Aorta (tissue), 5 donors: ENCODE data around the gene PAQR4. TPM values are rescaled to one million over a fixed set of nuclear protein-coding genes. Genes with fewer than 3 reads are reported as not detected.

Experiments
- ATAC-seq: fragments of 200-7000 bp; cut with Tn5 transposase; one replicate; pipeline ENCODE4 v1.9.1; 2022; ENCODE audit warnings: moderate library complexity; ENCODE audit not compliant: low FRiP score
- DNase-seq, 2 donors: peaks; one replicate each; pipeline ENCODE4 v3.0.0-alpha.2; 2020
- H3K27ac ChIP-seq, 2 donors: one replicate each; pipeline ENCODE4 v1.5.1; 2013; ENCODE audit warnings: low read length in 2 of 2, mild to moderate bottlenecking in 2 of 2, moderate library complexity in 2 of 2, control low read depth in 1 of 2, inconsistent platforms in 1 of 2, low read depth in 1 of 2
- H3K27me3 ChIP-seq, 2 donors: one replicate each; pipeline ENCODE4 v1.6.1; 2013; ENCODE audit warnings: control low read depth in 1 of 2, low read length in 1 of 2, mild to moderate bottlenecking in 1 of 2, moderate library complexity in 1 of 2; ENCODE audit not compliant: insufficient read depth in 2 of 2, control insufficient read depth in 1 of 2
- H3K36me3 ChIP-seq, 2 donors: one replicate each; pipeline ENCODE4 v1.6.1; 2013; ENCODE audit warnings: control low read depth in 1 of 2, low read length in 1 of 2, mild to moderate bottlenecking in 1 of 2; ENCODE audit not compliant: insufficient read depth in 2 of 2, control insufficient read depth in 1 of 2
- H3K4me1 ChIP-seq, 2 donors: one replicate each; pipeline ENCODE4 v1.6.1; 2013; ENCODE audit warnings: low read length in 2 of 2, control low read depth in 1 of 2, mild to moderate bottlenecking in 1 of 2, moderate library complexity in 1 of 2; ENCODE audit not compliant: insufficient read depth in 2 of 2, control insufficient read depth in 1 of 2
- H3K4me3 ChIP-seq, 2 donors: one replicate each; pipeline ENCODE4 v1.5.1; 2013; ENCODE audit warnings: low read length in 2 of 2, control low read depth in 1 of 2, mild to moderate bottlenecking in 1 of 2
- H3K9me3 ChIP-seq: one replicate; pipeline ENCODE4 v1.6.1; 2013; ENCODE audit warnings: mild to moderate bottlenecking, low read length; ENCODE audit not compliant: control insufficient read depth
- WGBS, 2 donors: extraction: QIAGEN DNeasy Blood & Tissue Kit; methylation state at CpG; one replicate each; pipeline ENCODE4 v1.1.7; 2013; 5-methylcytosine and 5-hydroxymethylcytosine counted together
- intact Hi-C, 2 donors: fragments of 100-400 bp; cut with DNase I; formaldehyde crosslinking; loops; one replicate each; pipeline versions ENCODE4 v1.14.2 to v1.15.0; 2022
- polyA plus RNA-seq, 2 donors: library from polyadenylated mRNA; stranded (reverse); fragments of 200-250 nt; gene quantifications; one replicate each; pipeline ENCODE4 v1.2.3, GENCODE V29; 2013
- total RNA-seq, 2 donors: library from RNA; stranded (reverse); fragmentation: NEBNext Ultra II Directional; extraction: Animal tissue kit (Norgen Biotek cat#: 25700); gene quantifications; one replicate each; pipeline ENCODE4 v1.2.1, GENCODE V29; 2021
- donor health status: healthy with polysubstance abuse.
- donor health status: Bipolar disorder and iron deficiency.
- donor health status: DM: no; HTN: no; CAD: no.
- donor health status: DM: no; HTN: no; CAD: no.
- donor health status: DM: yes; HTN: yes; CAD: no.

PAQR4 gene
- total and polyA plus RNA-seq, 4 donors: 1.5 to 5.7 (median 3.3) TPM

DNA sequence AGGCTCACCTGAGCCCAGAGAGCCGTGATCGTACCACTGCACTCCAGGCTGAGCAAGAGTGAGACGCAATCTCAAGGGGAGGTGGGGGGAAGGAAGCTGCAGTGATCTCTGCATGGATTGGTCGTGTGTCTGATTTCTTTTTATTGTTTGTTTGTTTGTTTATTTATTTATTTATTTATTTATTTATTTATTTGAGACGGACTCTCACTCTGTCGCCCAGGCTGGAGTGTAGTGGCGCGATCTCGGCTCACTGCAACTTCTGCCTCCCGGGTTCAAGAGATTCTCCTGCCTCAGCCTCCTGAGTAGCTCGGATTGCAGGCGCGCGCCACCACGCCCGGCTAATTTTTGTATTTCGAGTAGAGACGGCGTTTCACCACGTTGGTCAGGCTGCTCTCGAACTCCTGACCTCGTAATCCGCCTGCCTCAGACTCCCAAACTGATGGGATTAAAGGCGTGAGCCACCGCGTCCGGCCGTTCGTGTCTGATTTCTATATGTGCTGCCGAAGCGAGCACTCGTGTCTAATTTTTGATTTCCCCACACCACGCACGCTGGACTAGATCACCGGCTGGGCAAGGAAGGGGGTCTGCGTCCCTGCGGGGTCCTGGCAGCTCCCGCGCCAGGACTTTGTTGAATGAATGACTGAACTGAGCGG, 50.6 kb downstream of the PAQR4 start:
- Histone ChIP-seq H3K9me3 (no peaks in the 10 kb centered on the region), H3K27me3 (peaks cover 0 to 2% of the 10 kb centered on the region in 2 donors), H3K27ac (peak overlapping the region in 1 of 2 donors; percentile 20), H3K4me1 (no peaks in the 10 kb centered on the region), H3K4me3 (no peak overlapping the region), H3K36me3 (no peaks in the 10 kb centered on the region)
- DNase-seq: no peak
- 33% methylated on average over 40 of the region's 40 CpGs for WGBS, 2 donors
- no peak for ATAC-seq
- intact Hi-C loops: loop anchor here in 1 of 2 donors (2.0 kb wide), 1 partner anchor 263 kb away; the partner anchor contains the start of gene ZNF263

DNA sequence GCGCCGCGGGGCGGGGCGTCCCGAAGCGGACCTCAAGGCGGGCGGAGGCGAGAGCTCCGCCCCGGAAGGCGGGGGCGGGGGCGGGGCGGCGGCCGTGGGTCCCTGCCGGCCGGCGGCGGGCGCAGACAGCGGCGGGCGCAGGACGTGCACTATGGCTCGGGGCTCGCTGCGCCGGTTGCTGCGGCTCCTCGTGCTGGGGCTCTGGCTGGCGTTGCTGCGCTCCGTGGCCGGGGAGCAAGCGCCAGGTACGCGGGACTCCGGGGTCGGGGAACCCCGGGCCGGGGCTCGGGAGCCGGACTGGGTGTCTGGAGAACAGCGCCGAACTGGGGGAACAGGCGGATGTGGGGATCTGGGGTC, 51.1 kb downstream of the PAQR4 start, which contains the start of gene TNFRSF12A:
Gene TNFRSF12A (plus strand): TSS at position 122 of the 357 bp plus-strand sequence. CDS start 30 bp downstream, at position 152.
- Histone ChIP-seq H3K36me3 (no peaks in the 10 kb centered on the region), H3K9me3 (no peaks in the 10 kb centered on the region), H3K4me1 (no peaks in the 10 kb centered on the region), H3K4me3 (peak within 1 kb of the TSS; percentile 71 to 87), H3K27ac (peak within 1 kb of the TSS; percentile 93 to 98), H3K27me3 (peaks cover 0 to 2% of the 10 kb centered on the region in 2 donors)
- intact Hi-C loops: loop anchor here in 1 of 2 donors (2.0 kb wide), 1 partner anchor 263 kb away; the partner anchor contains the start of gene ZNF263
- WGBS, 2 donors: 1% methylated on average over 36 to 49 of the region's 49 CpGs
- ATAC-seq: peak; percentile 36
- peak; percentile 85 to 94 for DNase-seq

DNA sequence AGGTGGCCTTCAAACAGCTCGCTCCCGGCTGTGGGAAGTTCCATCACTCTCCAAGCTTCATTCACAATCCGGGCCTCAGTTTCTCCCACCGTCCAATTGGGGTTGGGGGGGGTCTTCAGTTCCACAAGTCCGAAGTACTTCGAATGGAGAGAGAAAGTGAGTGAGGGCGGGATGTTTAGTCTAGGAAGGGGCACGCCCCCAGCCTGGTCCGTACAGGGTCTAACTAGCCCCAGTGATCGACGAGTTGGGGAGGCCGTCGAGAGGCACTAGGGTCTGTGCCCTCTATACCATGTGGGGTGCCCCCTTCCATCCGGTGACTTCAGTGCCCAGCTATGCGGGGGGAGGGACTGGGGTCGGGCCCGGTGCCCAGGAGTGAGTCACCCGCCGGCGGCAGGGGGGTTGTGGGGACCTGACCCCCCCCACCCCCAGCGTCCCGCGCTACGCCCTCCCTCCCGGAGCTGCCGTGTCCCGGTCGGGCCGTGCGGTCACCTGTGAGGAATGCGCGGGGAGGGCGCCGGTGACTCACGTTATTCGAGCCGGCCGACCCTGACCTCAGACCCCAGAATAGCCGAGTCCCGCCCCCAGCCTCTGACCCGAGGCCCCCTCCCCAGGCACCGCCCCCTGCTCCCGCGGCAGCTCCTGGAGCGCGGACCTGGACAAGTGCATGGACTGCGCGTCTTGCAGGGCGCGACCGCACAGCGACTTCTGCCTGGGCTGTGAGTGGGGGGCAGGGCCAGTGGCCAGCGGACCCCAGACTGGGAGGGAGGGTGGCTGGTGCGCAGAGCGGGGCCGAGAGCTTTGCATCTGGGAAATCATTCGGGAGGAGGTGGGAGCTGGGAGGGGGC, 51.7 kb downstream of the PAQR4 start:
- peak overlapping the region; percentile 93 to 98 for H3K27ac ChIP-seq
- H3K36me3 ChIP-seq: no peaks in the 10 kb centered on the region
- DNase-seq (peak; percentile 91 to 98), ATAC-seq (peak; percentile 68)
- H3K9me3 ChIP-seq: no peaks in the 10 kb centered on the region
- 0 to 1% methylated on average over 45 to 57 of the region's 57 CpGs for WGBS, 2 donors
- intact Hi-C loops: loop anchor here in 1 of 2 donors (2.0 kb wide), 1 partner anchor 262 kb away; the partner anchor contains the start of gene ZNF263
- H3K4me1 ChIP-seq: no peaks in the 10 kb centered on the region
- peak overlapping the region; percentile 71 to 87 for H3K4me3 ChIP-seq
- H3K27me3 ChIP-seq: peaks cover 0 to 2% of the 10 kb centered on the region in 2 donors

DNA sequence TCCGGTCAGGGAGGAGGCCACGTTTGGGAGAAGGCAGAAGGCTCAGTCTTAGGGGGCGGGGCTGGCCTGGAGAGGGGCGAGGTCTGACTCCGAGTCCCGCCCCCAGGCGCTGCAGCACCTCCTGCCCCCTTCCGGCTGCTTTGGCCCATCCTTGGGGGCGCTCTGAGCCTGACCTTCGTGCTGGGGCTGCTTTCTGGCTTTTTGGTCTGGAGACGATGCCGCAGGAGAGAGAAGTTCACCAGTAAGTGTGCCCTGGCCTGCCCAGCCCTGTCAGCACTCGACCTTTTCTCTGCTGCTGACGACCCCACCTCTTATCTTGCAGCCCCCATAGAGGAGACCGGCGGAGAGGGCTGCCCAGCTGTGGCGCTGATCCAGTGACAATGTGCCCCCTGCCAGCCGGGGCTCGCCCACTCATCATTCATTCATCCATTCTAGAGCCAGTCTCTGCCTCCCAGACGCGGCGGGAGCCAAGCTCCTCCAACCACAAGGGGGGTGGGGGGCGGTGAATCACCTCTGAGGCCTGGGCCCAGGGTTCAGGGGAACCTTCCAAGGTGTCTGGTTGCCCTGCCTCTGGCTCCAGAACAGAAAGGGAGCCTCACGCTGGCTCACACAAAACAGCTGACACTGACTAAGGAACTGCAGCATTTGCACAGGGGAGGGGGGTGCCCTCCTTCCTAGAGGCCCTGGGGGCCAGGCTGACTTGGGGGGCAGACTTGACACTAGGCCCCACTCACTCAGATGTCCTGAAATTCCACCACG, 52.5 kb downstream of the PAQR4 start:
- Histone ChIP-seq H3K27me3 (peaks cover 0 to 2% of the 10 kb centered on the region in 2 donors), H3K27ac (peak overlapping the region; percentile 88 to 98), H3K4me1 (no peaks in the 10 kb centered on the region), H3K36me3 (no peaks in the 10 kb centered on the region), H3K9me3 (no peaks in the 10 kb centered on the region), H3K4me3 (peak overlapping the region; percentile 71 to 82)
- WGBS, 2 donors: 0 to 1% methylated on average over 23 to 25 of the region's 25 CpGs
- intact Hi-C loops: loop anchor here in 1 of 2 donors (2.0 kb wide), 1 partner anchor 261 kb away; the partner anchor contains the start of gene ZNF263
- DNase-seq (peak; percentile 92 to 96), ATAC-seq (peak; percentile 64)

DNA sequence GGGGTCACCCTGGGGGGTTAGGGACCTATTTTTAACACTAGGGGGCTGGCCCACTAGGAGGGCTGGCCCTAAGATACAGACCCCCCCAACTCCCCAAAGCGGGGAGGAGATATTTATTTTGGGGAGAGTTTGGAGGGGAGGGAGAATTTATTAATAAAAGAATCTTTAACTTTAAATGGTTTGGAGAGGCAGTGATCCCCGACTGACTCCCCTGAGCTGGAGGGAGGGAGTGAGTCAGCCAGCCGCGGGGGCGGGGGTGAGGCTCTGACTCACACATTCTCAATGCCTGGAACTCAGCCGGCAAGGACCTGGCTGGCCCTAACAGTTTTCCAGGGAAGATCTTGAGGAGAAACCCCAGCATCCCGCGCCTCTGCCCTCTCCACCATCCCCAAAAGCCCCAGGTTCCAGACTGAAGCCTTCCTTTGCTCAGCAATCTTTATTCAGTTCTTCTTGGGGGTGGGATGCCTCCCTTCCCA, 53.1 kb downstream of the PAQR4 start:
- Histone ChIP-seq H3K4me1 (no peaks in the 10 kb centered on the region), H3K4me3 (peak overlapping the region; percentile 71 to 82), H3K27ac (peak overlapping the region; percentile 96 to 98), H3K27me3 (peaks cover 0 to 2% of the 10 kb centered on the region in 2 donors), H3K36me3 (no peaks in the 10 kb centered on the region), H3K9me3 (no peaks in the 10 kb centered on the region)
- ATAC-seq (peak; percentile 79), DNase-seq (peak; percentile 95 to 97)
- intact Hi-C loops: no loop called here
- WGBS, 2 donors: 2% methylated on average over 8 of the region's 8 CpGs

DNA sequence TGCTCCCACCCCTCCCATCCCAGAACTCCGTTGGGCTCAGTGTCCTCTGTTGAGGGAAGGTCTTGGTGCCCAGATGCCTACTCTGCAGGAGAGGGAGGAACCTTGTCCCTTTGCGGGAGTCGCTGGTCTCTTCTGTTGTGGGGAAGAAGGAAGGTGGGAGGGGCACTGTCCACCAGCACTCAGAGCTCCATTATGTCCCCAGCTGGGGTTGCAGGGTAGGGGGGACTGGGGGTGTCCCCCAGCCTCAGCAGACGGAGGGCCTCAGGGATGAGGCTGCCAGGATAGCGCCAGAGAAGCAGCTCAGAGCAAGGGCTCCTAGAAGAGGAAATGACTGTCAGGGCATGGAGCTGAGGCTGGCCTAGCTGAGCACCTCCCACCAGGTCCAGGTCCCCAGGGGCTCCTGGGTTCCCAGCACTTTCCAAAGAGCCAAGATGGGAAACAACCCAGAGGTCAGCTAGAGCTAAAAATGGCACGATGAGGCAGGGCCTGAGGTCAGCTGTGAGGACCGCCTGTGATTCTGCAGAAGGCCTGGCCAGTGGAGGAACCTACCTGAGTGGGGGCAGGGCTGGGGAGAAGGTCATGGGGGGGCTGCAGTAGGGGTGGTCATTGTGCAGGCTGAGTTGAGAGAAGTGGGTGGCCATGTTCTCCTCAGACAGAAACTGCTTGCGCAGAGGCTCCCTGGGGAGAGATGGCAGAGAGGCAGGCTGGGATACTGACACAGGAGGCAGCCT, 53.7 kb downstream of the PAQR4 start:
- WGBS, 2 donors: 2 to 4% methylated on average over 8 of the region's 8 CpGs
- H3K9me3 ChIP-seq: no peaks in the 10 kb centered on the region
- H3K4me3 ChIP-seq: peak overlapping the region; percentile 54 to 86
- peaks cover 0 to 1% of the 10 kb centered on the region in 2 donors for H3K36me3 ChIP-seq
- ATAC-seq (peak; percentile 8), DNase-seq (peak; percentile 84 to 91)
- no peaks in the 10 kb centered on the region for H3K4me1 ChIP-seq
- intact Hi-C loops: no loop called here
- peak overlapping the region; percentile 96 to 98 for H3K27ac ChIP-seq
- peaks cover 0 to 2% of the 10 kb centered on the region in 2 donors for H3K27me3 ChIP-seq
